Colonic mucosa (tissue), 4 donors: Measurements from ENCODE around the gene RBFOX2. TPM values are rescaled to one million over a fixed set of nuclear protein-coding genes. Genes with fewer than 3 reads are reported as not detected.

Source experiments
- DNase-seq: peaks from one replicate; pipeline ENCODE4 v3.0.0-alpha.2; 2020
- H3K27ac ChIP-seq: fragments of 200-600 bp; one replicate; pipeline ENCODE4 v1.8.0; 2021
- H3K27me3 ChIP-seq: fragments of 200-600 bp; one replicate; pipeline ENCODE4 v1.8.0; 2021
- H3K36me3 ChIP-seq: fragments of 200-600 bp; one replicate; pipeline ENCODE4 v1.8.0; 2021
- H3K4me1 ChIP-seq: fragments of 200-600 bp; one replicate; pipeline ENCODE4 v1.8.0; 2021; ENCODE audit warnings: mild to moderate bottlenecking
- H3K4me3 ChIP-seq: fragments of 200-600 bp; one replicate; pipeline ENCODE4 v1.8.0; 2021
- H3K9ac ChIP-seq, 2 donors: one replicate each; pipeline ENCODE4 v1.7.0; 2013; ENCODE audit warnings: control low read depth in 2 of 2, low read depth in 2 of 2, low read length in 2 of 2
- H3K9me3 ChIP-seq: fragments of 200-600 bp; one replicate; pipeline ENCODE4 v1.8.0; 2021
- intact Hi-C: fragments of 100-400 bp; cut with DNase I; formaldehyde crosslinking; loops from one replicate; pipeline ENCODE4 v1.14.1; 2022
- total RNA-seq, 2 donors: library from RNA; stranded (reverse); fragmentation: NEBNext Ultra II Directional in 1 of 2; extraction: Animal tissue kit (Norgen Biotek cat#: 25700) in 1 of 2; gene quantifications; one replicate each; pipeline ENCODE4 v1.2.1, GENCODE V29; 2021
- TF ChIP-seq, protein P1 (sequence below): fragments of 200-600 bp; IDR thresholded peaks from one replicate; pipeline ENCODE4 v1.8.0; 2022; ENCODE audit warnings: antibody characterized with exemption, mild to moderate bottlenecking
- donor health status: healthy.
- donor health status: DM: no; HTN: no; CAD: no.
- donor health status: DM: no; HTN: no; CAD: no.

RBFOX2 gene
- total RNA-seq, 2 donors from 2014 or later, result 44.4 to 60.2 TPM

- no peaks in the 10 kb centered on the region for H3K36me3 ChIP-seq
- DNase-seq, result peak; percentile 72
- no peak overlapping the region for H3K4me3 ChIP-seq
- no peak overlapping the region for H3K9ac ChIP-seq
- no peaks in the 10 kb centered on the region for H3K4me1 ChIP-seq
- no peaks in the 10 kb centered on the region for H3K27me3 ChIP-seq
- TF ChIP-seq, protein P1, sequence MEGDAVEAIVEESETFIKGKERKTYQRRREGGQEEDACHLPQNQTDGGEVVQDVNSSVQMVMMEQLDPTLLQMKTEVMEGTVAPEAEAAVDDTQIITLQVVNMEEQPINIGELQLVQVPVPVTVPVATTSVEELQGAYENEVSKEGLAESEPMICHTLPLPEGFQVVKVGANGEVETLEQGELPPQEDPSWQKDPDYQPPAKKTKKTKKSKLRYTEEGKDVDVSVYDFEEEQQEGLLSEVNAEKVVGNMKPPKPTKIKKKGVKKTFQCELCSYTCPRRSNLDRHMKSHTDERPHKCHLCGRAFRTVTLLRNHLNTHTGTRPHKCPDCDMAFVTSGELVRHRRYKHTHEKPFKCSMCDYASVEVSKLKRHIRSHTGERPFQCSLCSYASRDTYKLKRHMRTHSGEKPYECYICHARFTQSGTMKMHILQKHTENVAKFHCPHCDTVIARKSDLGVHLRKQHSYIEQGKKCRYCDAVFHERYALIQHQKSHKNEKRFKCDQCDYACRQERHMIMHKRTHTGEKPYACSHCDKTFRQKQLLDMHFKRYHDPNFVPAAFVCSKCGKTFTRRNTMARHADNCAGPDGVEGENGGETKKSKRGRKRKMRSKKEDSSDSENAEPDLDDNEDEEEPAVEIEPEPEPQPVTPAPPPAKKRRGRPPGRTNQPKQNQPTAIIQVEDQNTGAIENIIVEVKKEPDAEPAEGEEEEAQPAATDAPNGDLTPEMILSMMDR, result no peak
- no peaks in the 10 kb centered on the region for H3K9me3 ChIP-seq
- intact Hi-C loops, result no loop called here
- no peak overlapping the region for H3K27ac ChIP-seq
Observed at GRCh38 chr22:35728639-35729308, 299.9 kb downstream of the RBFOX2 start.

DNA sequence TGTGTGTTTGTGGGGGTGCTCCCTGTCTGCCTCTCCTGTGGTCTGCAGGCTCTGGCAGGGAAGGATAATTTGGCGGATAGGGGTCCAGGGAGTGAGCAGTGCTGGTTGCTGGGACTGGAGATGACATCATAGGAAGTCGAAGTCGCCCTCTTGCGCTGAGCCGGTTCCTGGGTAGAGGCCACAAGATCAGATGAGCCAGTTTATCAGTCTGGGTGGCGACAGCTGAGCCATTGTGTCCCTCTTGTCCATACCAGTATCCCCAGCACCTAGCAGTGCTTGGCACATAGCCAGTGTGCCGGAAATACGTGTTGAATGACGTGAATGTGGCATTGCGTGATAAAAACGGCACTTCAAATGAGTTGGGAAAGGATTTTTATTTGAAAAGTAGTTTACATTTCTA is 301.2 kb downstream of the RBFOX2 start:
- DNase-seq, result no peak
- TF ChIP-seq, protein P1, result no peak
- Histone ChIP-seq H3K4me1 (no peaks in the 10 kb centered on the region), H3K27me3 (no peaks in the 10 kb centered on the region), H3K4me3 (no peak overlapping the region), H3K27ac (no peak overlapping the region), H3K9ac (no peak overlapping the region), H3K36me3 (no peaks in the 10 kb centered on the region), H3K9me3 (no peaks in the 10 kb centered on the region)
- intact Hi-C loops, result no loop called here

GRCh38 chr22:35726933-35727332 is 301.7 kb downstream of the RBFOX2 start:
- Histone ChIP-seq H3K4me3 (no peak overlapping the region), H3K9me3 (no peaks in the 10 kb centered on the region), H3K4me1 (no peaks in the 10 kb centered on the region), H3K27ac (no peak overlapping the region), H3K9ac (no peak overlapping the region), H3K27me3 (no peaks in the 10 kb centered on the region), H3K36me3 (no peaks in the 10 kb centered on the region)
- no peak for DNase-seq
- TF ChIP-seq, protein P1, result no peak
- intact Hi-C loops, result no loop called here

DNA sequence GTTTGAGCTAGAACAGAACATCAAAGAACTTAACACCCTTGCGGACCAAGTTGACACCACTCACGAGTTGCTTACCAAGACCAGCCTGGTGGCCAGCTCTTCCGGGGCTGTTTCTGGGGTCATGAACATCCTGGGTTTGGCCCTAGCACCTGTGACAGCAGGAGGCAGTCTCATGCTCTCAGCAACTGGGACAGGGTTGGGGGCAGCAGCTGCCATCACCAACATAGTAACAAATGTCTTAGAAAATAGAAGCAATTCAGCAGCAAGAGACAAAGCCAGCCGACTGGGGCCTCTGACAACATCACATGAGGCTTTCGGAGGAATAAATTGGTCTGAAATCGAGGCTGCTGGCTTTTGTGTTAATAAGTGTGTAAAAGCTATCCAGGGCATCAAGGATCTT is 302.2 kb downstream of the RBFOX2 start:
- no peak for DNase-seq
- TF ChIP-seq, protein P1, result no peak
- no peak overlapping the region for H3K4me3 ChIP-seq
- intact Hi-C loops, result no loop called here
- H3K9me3 ChIP-seq, result no peaks in the 10 kb centered on the region
- no peaks in the 10 kb centered on the region for H3K4me1 ChIP-seq
- no peaks in the 10 kb centered on the region for H3K27me3 ChIP-seq
- no peak overlapping the region for H3K27ac ChIP-seq
- no peaks in the 10 kb centered on the region for H3K36me3 ChIP-seq
- H3K9ac ChIP-seq, result no peak overlapping the region

DNA sequence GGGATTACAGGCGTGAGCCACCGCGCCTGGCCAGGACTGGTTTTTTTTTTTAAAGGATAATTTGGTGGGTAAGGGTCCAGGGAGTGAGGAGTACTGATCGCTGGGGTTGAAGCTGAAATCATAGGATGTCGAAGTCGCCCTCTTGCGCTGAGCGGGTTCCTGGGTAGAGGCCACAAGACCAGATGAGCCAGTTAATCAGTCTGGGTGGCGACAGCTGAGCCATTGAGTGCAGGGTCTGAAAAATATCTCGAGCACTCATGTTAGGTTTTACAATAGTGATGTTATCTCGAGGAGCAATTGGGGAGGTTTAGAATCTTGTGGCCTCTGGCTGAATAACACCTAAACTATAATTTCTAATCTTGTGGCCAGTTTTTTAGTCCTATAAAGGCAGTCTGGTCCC is 303.1 kb downstream of the RBFOX2 start:
- Histone ChIP-seq H3K9ac (no peak overlapping the region), H3K4me3 (no peak overlapping the region)
- intact Hi-C loops, result no loop called here

More for the DNA sequence above, 303.1 kb downstream of the RBFOX2 start:
- Histone ChIP-seq H3K27me3 (no peaks in the 10 kb centered on the region), H3K36me3 (no peaks in the 10 kb centered on the region), H3K9me3 (no peaks in the 10 kb centered on the region), H3K27ac (no peak overlapping the region), H3K4me1 (no peaks in the 10 kb centered on the region)
- TF ChIP-seq, protein P1, result no peak
- DNase-seq, result no peak
